ENCODE results near the gene PTOV1.

PTOV1 gene

GRCh38 chr19:49824662-49825061 lies 26.3 kb upstream of the PTOV1 start:
- peaks cover 5% of the 10 kb centered on the region for H3F3A ChIP-seq (ENCODE audit: control insufficient read depth, insufficient read depth)
- no peaks in the 10 kb centered on the region for H4K20me1 ChIP-seq (ENCODE audit: control insufficient read depth, insufficient read depth, low read depth, low read length)
- no peak for TF ChIP-seq EZH2phosphoT487 (IDR thresholded peaks at IDR 0.05; ENCODE audit: borderline replicate concordance, low read length)
- TF ChIP-seq, protein P1, sequence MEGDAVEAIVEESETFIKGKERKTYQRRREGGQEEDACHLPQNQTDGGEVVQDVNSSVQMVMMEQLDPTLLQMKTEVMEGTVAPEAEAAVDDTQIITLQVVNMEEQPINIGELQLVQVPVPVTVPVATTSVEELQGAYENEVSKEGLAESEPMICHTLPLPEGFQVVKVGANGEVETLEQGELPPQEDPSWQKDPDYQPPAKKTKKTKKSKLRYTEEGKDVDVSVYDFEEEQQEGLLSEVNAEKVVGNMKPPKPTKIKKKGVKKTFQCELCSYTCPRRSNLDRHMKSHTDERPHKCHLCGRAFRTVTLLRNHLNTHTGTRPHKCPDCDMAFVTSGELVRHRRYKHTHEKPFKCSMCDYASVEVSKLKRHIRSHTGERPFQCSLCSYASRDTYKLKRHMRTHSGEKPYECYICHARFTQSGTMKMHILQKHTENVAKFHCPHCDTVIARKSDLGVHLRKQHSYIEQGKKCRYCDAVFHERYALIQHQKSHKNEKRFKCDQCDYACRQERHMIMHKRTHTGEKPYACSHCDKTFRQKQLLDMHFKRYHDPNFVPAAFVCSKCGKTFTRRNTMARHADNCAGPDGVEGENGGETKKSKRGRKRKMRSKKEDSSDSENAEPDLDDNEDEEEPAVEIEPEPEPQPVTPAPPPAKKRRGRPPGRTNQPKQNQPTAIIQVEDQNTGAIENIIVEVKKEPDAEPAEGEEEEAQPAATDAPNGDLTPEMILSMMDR (IDR thresholded peaks at IDR 0.05; ENCODE audit: low read depth, low read length, poor library complexity, severe bottlenecking), result no peak
- H3K9me3 ChIP-seq (ENCODE audit: control insufficient read depth, insufficient read depth, low read length), result no peaks in the 10 kb centered on the region
- H3K4me2 ChIP-seq (ENCODE audit: low read length), result peak overlapping the region; percentile 90
- H3K9me2 ChIP-seq (replicated peaks; ENCODE audit: control insufficient read depth, low read length), result no peaks in the 10 kb centered on the region
- H3K36me3 ChIP-seq (ENCODE audit: control insufficient read depth, low read length), result peaks cover 82% of the 10 kb centered on the region
- peak overlapping the region; percentile 66 for H3K4me3 ChIP-seq (ENCODE audit: low read length)
- no peaks in the 10 kb centered on the region for H3K27me3 ChIP-seq (ENCODE audit: control insufficient read depth, low read length)
- peak overlapping the region; percentile 94 for H3K27ac ChIP-seq (ENCODE audit: low read depth, low read length)
- peaks cover 59% of the 10 kb centered on the region for H3K4me1 ChIP-seq (ENCODE audit: control insufficient read depth, low read length)
- H3K79me2 ChIP-seq (ENCODE audit: control insufficient read depth, low read length), result peaks cover 87% of the 10 kb centered on the region

DNA sequence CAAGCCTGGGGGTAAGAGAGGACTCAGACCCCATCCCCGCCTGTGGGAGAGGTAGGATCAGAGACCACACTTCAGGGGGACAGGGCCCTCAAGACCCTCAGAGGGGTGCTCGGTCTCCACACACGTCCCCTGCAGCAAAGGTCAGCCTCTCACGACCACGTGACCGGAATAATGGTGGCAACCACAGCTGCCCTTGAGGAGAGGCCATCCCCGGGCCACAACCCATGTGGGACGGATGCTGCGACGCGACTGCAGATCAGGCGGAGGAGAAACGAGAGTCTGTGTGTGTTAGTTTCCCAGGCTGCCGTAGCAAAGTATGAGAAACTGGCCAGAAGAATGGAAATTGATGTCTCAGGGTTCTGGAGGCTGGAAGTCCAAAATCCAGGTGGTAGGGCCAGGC lies 23.9 kb upstream of the PTOV1 start:
- Histone ChIP-seq H3K4me2 (ENCODE audit: low read length) (no peak overlapping the region), H3K4me3 (ENCODE audit: low read length) (no peak overlapping the region), H3K9me2 (replicated peaks; ENCODE audit: control insufficient read depth, low read length) (no peaks in the 10 kb centered on the region), H3K27ac (ENCODE audit: low read depth, low read length) (no peak overlapping the region), H3K36me3 (ENCODE audit: control insufficient read depth, low read length) (peaks cover 89% of the 10 kb centered on the region), H3F3A (ENCODE audit: control insufficient read depth, insufficient read depth) (peaks cover 5% of the 10 kb centered on the region), H3K27me3 (ENCODE audit: control insufficient read depth, low read length) (no peaks in the 10 kb centered on the region), H3K79me2 (ENCODE audit: control insufficient read depth, low read length) (peaks cover 67% of the 10 kb centered on the region), H3K9me3 (ENCODE audit: control insufficient read depth, insufficient read depth, low read length) (no peaks in the 10 kb centered on the region), H3K4me1 (ENCODE audit: control insufficient read depth, low read length) (peaks cover 36% of the 10 kb centered on the region), H4K20me1 (ENCODE audit: control insufficient read depth, insufficient read depth, low read depth, low read length) (no peaks in the 10 kb centered on the region)
- TF ChIP-seq EZH2phosphoT487 (IDR thresholded peaks at IDR 0.05; ENCODE audit: borderline replicate concordance, low read length), result no peak
- TF ChIP-seq, protein P1 (IDR thresholded peaks at IDR 0.05; ENCODE audit: low read depth, low read length, poor library complexity, severe bottlenecking), result no peak

DNA sequence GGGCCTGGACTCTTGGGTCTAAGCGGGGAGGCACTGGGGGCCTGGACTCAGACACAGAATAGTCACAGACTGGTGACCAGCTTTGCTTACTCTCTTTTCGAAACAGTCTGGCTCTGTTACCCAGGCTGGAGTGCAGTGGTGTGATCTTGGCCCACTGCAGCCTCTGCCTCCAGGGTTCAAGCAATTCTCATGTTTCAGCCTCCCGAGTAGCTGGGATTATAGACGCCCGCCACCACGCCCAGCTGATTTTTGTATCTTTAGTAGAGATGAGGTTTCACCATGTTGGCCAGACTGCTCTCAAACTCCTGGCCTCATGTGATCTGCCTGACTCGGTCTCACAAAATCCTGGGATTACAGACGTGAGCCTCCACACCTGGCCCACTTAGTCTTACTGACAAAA lies 21.8 kb upstream of the PTOV1 start:
- H3K27me3 ChIP-seq (ENCODE audit: control insufficient read depth, low read length), result no peaks in the 10 kb centered on the region
- TF ChIP-seq, protein P1 (IDR thresholded peaks at IDR 0.05; ENCODE audit: low read depth, low read length, poor library complexity, severe bottlenecking), result no peak
- no peak for TF ChIP-seq EZH2phosphoT487 (IDR thresholded peaks at IDR 0.05; ENCODE audit: borderline replicate concordance, low read length)
- no peaks in the 10 kb centered on the region for H3K9me2 ChIP-seq (replicated peaks; ENCODE audit: control insufficient read depth, low read length)
- no peaks in the 10 kb centered on the region for H4K20me1 ChIP-seq (ENCODE audit: control insufficient read depth, insufficient read depth, low read depth, low read length)
- H3K79me2 ChIP-seq (ENCODE audit: control insufficient read depth, low read length), result peaks cover 50% of the 10 kb centered on the region
- H3K27ac ChIP-seq (ENCODE audit: low read depth, low read length), result no peak overlapping the region
- H3K4me3 ChIP-seq (ENCODE audit: low read length), result no peak overlapping the region
- H3K9me3 ChIP-seq (ENCODE audit: control insufficient read depth, insufficient read depth, low read length), result no peaks in the 10 kb centered on the region
- H3F3A ChIP-seq (ENCODE audit: control insufficient read depth, insufficient read depth), result no peaks in the 10 kb centered on the region
- peaks cover 89% of the 10 kb centered on the region for H3K36me3 ChIP-seq (ENCODE audit: control insufficient read depth, low read length)
- peaks cover 14% of the 10 kb centered on the region for H3K4me1 ChIP-seq (ENCODE audit: control insufficient read depth, low read length)
- no peak overlapping the region for H3K4me2 ChIP-seq (ENCODE audit: low read length)

All from DOHH2 (cell line).